Astrocyte of the cerebellum (primary cell): ENCODE results near the gene ACD.
A peak's percentile ranks its signal among the peaks of the same experiment; 100 is the strongest.

ENCODE experiments used
- DNase-seq: peaks from one replicate; pipeline ENCODE4 v3.0.0-alpha.2; 2011; ENCODE audit warnings: low read depth
- H3K4me3 ChIP-seq: 2 replicates; pipeline ENCODE4 v1.5.1; 2011; ENCODE audit warnings: mild to moderate bottlenecking, low read depth, low read length, moderate library complexity
- in situ Hi-C: cut with HindIII; loops from 2 replicates; pipeline ENCODE4 v1.10.0; 2017; ENCODE audit warnings: low sequenced_read_pairs
- TF ChIP-seq, protein P1 (sequence below): IDR thresholded peaks from 2 replicates; pipeline ENCODE4 v1.5.1; 2012; ENCODE audit warnings: low read length, low read depth, moderate library complexity, mild to moderate bottlenecking; ENCODE audit errors: missing control alignments

Gene ACD

DNA sequence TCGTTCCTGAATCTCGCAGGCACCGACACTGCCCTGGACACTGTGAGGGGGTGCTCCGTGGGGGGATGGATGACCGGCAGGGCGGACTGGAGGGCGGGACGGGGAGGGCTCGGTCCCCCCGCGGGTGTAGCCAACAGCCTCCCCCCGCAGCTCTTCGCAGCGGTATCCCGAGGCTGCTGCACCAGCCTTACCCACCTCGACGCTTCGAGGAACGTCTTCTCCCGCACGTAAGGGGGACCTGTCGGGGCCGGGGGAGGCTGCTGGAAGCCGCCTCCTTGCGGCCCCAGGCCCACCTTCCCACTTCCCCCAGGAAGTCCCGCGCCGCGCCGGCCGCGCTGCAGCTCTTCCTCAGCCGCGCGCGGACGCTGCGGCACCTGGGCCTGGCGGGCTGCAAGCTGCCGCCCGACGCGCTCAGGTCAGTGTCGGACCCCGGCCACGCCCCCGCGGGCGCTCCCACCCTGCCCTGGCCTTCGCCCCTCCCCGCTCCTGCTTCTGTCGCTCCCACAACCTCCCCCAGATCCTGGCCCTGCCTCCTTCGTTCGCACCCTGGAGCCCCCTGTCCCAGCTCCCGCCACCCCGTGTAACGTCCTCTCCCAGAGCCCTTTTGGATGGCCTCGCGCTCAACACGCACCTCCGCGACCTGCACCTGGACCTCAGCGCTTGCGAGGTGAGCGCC lies 11.8 kb downstream of the ACD start:
- TF ChIP-seq, protein P1, sequence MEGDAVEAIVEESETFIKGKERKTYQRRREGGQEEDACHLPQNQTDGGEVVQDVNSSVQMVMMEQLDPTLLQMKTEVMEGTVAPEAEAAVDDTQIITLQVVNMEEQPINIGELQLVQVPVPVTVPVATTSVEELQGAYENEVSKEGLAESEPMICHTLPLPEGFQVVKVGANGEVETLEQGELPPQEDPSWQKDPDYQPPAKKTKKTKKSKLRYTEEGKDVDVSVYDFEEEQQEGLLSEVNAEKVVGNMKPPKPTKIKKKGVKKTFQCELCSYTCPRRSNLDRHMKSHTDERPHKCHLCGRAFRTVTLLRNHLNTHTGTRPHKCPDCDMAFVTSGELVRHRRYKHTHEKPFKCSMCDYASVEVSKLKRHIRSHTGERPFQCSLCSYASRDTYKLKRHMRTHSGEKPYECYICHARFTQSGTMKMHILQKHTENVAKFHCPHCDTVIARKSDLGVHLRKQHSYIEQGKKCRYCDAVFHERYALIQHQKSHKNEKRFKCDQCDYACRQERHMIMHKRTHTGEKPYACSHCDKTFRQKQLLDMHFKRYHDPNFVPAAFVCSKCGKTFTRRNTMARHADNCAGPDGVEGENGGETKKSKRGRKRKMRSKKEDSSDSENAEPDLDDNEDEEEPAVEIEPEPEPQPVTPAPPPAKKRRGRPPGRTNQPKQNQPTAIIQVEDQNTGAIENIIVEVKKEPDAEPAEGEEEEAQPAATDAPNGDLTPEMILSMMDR, result no peak
- no peak for DNase-seq
- H3K4me3 ChIP-seq, result no peak overlapping the region
- in situ Hi-C loops, result no loop called here

DNA sequence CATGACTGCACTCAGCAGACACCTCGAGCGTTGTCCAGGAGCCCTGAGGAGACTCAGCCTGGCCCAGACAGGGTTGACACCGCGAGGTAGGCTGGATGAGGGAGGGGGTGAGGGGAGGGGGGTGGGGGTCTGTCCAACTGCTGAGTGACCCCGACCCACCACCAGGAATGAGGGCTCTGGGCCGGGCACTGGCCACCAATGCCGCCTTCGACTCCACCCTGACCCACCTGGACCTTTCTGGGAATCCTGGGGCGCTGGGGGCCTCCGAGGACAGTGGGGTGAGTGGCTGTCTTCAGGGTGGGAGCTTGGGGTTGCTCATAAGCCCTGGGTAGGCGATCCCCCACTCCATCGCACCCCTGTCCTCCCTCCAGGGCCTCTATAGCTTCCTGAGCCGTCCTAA lies 12.4 kb downstream of the ACD start:
- H3K4me3 ChIP-seq, result no peak overlapping the region
- TF ChIP-seq, protein P1, result no peak
- no peak for DNase-seq
- in situ Hi-C loops, result no loop called here

DNA sequence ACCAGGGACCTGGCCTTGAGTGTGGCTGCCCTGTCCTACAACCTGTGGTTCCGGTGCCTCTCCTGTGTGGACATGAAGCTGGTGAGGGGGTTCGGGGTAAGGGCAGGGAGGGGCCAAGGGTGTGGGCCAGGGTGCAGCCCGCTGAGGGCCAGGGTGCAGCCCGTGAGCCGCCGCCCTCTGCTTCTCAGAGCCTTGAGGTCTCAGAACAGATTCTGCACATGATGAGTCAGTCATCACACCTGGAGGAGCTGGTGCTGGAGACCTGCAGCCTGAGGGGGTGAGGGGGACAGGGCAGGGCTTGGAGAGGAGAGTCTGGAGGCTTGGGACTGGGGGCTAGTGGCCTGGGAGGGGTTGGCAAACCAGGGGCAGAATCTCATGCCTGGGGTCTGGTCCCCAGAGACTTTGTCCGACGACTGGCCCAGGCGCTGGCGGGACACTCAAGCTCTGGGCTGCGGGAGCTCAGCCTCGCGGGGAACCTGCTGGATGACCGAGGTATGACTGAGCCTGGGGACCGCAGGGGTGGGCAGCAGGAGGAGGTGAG lies 12.9 kb downstream of the ACD start:
- in situ Hi-C loops, result no loop called here
- TF ChIP-seq, protein P1, result no peak
- no peak overlapping the region for H3K4me3 ChIP-seq
- DNase-seq, result no peak

DNA sequence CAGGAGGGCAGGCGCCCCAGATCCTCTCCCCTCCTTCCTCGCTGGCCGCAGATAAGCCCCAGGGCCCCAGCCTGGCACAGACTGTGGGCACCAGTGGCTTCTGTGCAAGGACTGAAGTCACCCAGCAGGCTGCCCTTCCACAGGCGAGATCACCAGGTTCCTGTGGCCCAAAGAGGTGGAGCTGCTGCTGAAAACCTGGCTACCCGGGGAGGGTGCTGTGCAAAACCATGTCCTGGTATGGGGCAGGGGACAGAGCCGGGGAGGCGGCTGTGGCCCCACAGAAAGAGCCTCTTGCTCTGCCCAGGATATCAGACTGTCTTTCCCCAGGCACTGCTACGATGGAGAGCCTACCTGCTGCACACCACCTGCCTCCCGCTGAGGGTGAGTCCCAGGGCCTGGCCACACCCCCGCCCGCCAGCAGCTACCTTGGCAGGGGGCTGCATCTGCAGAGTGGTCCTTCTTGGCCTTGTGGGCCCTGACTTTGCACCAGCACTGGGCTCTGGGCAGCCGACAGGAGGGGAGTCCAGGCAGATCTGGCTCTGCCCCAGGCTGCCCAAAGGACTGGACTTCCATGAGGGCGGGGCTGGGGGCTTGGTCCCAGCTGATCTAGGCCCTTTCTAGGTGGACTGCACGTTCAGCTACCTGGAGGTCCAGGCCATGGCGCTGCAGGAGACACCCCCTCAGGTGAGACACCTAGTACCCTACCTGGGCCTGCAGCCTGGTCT lies 14.5 kb downstream of the ACD start:
- H3K4me3 ChIP-seq, result no peak overlapping the region
- in situ Hi-C loops, result no loop called here
- TF ChIP-seq, protein P1, result no peak
- no peak for DNase-seq

DNA sequence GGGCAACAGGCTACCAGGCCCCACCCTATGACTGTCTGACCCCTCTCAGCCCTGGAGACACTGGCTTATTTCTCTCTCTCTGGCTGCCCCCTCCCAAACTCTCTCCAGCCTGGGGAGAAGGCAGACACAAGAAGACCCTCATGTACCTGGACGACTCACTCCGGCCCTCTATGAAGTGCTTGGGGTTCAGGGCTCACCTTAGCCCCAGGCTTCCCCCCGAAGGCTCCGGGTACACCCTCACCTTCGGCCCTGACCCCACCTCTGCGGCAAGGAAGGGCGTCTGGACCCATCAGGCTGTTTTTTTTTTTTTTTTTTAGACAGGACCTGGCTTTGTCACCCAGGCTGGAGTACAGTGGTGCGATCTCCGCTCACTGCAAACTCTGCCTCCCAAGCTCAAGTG lies 16.0 kb downstream of the ACD start:
- DNase-seq, result no peak
- TF ChIP-seq, protein P1, result no peak
- in situ Hi-C loops, result no loop called here
- H3K4me3 ChIP-seq, result no peak overlapping the region

DNA sequence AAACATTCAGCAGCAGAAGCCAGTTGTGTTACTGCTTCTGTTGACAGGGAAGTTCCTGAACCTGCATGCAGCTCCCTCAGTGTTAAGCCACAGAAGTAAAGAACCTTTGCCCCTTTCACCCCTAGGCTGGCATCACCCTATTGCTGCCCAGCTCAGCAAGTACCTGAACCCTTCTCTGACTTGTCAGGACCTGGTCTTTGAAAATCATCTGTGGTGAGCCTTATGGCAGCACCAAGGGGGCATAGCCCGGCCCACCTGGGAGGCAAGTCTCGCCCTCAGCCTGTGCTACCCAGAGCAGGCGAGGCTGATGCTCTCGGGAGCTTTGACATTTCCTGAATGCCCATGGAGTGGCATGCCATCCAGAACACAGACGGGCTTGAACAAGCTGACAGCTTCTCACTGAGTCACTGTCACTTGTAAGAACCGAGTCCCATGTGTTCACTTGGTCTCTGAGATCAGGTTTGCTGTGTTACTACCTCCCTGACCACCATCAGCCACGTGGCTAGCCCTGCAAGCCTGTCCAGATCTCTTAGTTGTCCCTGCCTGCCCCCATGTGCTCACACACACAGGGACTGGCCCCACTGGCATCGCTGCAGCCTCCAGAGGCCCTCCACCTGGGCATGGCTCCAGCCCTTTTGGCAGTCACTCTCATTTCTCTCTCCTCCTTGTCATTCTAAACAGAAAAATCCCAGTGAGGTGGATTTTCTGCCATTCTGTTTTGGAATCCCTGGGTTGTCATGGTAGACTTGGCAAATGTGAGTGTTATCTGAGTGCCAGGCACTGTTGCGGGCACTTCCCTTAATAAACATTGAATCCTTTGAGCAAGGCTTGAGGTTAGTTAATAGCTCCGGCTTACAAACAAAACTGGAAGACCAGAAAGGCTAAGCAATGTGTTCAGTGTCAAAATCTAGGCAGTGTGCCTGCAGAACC lies 18.0 kb downstream of the ACD start:
- no peak overlapping the region for H3K4me3 ChIP-seq
- TF ChIP-seq, protein P1, result no peak
- in situ Hi-C loops, result no loop called here
- peak; percentile 13 for DNase-seq
